Fibroblast of the aortic adventitia (primary cell): ENCODE results near the gene TCF3. TPM values are rescaled to one million over a fixed set of nuclear protein-coding genes. Genes with fewer than 3 reads are reported as not detected.
"Not testable (repeated sequence)": the region's sequence is repeated elsewhere in the genome, so short reads cannot be mapped to it uniquely, and the experiment has no call there.

ENCODE experiments used
- DNase-seq: peaks from one replicate; pipeline ENCODE4 v3.0.0-alpha.2; 2010; ENCODE audit warnings: low read depth
- H3K4me3 ChIP-seq: 2 replicates; pipeline ENCODE4 v1.5.1; 2011; ENCODE audit warnings: low read depth, mild to moderate bottlenecking, control low read depth, low read length, moderate library complexity
- CTCF ChIP-seq: IDR thresholded peaks from 2 replicates; pipeline ENCODE4 v1.5.1; 2011; ENCODE audit warnings: mild to moderate bottlenecking, low read length, control low read depth, inconsistent platforms; ENCODE audit not compliant: insufficient read depth
- total RNA-seq: library from RNA; depleted of rRNA; stranded (reverse); fragments of >200 nt; gene quantifications from 2 replicates; pipeline ENCODE4 v1.2.3, GENCODE V29; 2012; ENCODE audit warnings: low replicate concordance

TCF3 gene
- total RNA-seq, 1 donor, result 74.2 TPM

GRCh38 chr19:1691589-1692290 lies 39.3 kb upstream of the TCF3 start:
- DNase-seq, result no peak
- no peak for TF ChIP-seq CTCF
- no peak overlapping the region for H3K4me3 ChIP-seq

GRCh38 chr19:1690699-1691307 lies 38.4 kb upstream of the TCF3 start:
- TF ChIP-seq CTCF, result no peak
- DNase-seq, result no peak
- no peak overlapping the region for H3K4me3 ChIP-seq

- not testable (repeated sequence) for DNase-seq, H3K4me3 ChIP-seq
These were observed 33.4 kb upstream of the TCF3 start for GRCh38 chr19:1685785-1686184.

GRCh38 chr19:1685046-1685445 lies 32.6 kb upstream of the TCF3 start:
- no peak overlapping the region for H3K4me3 ChIP-seq
- DNase-seq, result no peak
- TF ChIP-seq CTCF, result no peak

GRCh38 chr19:1684573-1684912 lies 32.1 kb upstream of the TCF3 start:
- no peak for TF ChIP-seq CTCF
- no peak overlapping the region for H3K4me3 ChIP-seq
- DNase-seq, result no peak

- H3K4me3 ChIP-seq, result no peak overlapping the region
- TF ChIP-seq CTCF, result no peak
- DNase-seq, result no peak
These were observed 31.6 kb upstream of the TCF3 start for GRCh38 chr19:1683869-1684572.

- no peak for DNase-seq
- TF ChIP-seq CTCF, result no peak
- no peak overlapping the region for H3K4me3 ChIP-seq
These were observed 28.6 kb upstream of the TCF3 start for GRCh38 chr19:1680976-1681375.
